Measurements from ENCODE around the gene CDKAL1. TPM values are rescaled to one million over a fixed set of nuclear protein-coding genes. Genes with fewer than 3 reads are reported as not detected.
"Not testable (repeated sequence)": the region's sequence is repeated elsewhere in the genome, so short reads cannot be mapped to it uniquely, and the experiment has no call there.

Gene CDKAL1
- total RNA-seq, 4 donors from 2014 or later = 11.8 to 21.4 (median 13.8) TPM

DNA sequence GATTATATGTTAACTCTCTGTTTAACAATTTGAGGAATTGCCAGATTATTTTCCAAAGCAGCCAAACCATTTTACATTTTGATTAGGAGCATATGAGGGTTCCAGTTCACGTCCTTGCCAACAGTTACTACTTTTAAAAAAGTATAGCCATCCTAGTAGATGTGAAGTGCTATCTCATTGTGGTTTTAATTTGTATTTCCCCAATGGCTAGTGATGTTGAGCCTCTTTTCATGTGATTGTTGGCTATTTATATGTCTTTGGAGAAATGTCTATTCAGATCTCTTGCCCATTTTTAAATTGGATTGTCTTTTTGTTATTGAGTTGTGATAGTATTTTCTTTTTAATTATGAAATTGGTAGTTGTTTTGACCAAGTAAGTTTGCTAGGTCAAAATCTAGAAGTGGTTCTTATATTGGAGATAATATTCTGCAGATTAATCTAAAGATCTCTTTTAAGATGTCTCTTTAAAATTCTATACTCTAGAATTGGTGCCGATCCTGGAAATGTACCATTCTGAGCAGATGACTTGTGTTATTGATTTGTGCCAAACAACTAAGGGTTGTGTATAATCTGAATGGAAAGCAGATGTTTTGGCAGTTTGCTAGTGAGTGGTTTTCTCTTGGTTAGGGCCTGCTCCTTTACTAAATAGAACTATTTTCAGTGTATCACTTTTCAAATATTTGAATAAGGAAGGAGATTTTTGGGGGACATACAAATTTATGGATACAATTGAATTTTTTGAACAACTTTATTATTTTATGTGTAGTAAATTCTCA lies 99.5 kb downstream of the CDKAL1 start:
- ATAC-seq (ENCODE audit: low FRiP score) = no peak
- no peak for DNase-seq (ENCODE audit: low spot score)
- TF ChIP-seq, protein P1, sequence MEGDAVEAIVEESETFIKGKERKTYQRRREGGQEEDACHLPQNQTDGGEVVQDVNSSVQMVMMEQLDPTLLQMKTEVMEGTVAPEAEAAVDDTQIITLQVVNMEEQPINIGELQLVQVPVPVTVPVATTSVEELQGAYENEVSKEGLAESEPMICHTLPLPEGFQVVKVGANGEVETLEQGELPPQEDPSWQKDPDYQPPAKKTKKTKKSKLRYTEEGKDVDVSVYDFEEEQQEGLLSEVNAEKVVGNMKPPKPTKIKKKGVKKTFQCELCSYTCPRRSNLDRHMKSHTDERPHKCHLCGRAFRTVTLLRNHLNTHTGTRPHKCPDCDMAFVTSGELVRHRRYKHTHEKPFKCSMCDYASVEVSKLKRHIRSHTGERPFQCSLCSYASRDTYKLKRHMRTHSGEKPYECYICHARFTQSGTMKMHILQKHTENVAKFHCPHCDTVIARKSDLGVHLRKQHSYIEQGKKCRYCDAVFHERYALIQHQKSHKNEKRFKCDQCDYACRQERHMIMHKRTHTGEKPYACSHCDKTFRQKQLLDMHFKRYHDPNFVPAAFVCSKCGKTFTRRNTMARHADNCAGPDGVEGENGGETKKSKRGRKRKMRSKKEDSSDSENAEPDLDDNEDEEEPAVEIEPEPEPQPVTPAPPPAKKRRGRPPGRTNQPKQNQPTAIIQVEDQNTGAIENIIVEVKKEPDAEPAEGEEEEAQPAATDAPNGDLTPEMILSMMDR (IDR thresholded peaks at IDR 0.05) = no peak

DNA sequence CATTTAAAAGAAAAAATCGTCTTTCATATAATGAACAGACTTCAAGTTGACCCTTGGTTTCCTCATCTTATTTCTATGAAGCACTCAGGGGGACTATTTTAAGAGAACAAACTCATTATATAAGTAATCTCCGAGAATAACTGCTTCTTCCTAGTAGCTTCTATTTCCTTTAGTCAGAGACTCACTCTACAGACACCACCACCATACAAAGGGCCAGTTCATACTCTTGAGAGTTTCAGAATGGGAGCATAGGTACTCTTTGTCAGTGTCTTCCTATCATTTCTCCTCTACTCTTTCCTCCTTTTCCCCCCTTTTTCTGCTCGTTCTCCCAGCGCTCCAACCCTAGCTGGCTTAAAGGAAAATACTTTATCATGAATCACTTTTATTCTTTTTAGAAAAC lies 104.9 kb downstream of the CDKAL1 start:
- no peak for DNase-seq (ENCODE audit: low spot score)
- TF ChIP-seq, protein P1 (IDR thresholded peaks at IDR 0.05) = no peak
- ATAC-seq (ENCODE audit: low FRiP score) = no peak

DNA sequence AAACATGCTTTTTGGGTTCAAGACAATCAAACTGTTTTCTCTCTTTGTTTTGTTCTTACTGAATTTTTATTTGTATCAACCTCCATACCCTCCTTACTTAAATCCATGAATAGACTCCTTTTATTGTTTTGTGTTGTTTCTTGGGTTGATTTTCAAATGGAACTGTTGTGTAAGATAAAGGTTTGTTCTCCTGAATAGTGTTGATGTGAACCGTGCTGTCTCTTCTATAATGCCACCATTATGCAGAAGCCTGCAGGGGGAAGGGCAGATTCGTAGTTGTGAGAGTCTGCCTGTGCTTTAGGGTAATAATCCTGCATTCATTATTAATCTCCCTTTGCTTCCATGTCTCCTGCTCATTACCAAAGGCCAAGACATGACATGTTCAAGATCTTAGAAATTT lies 105.9 kb downstream of the CDKAL1 start:
- TF ChIP-seq, protein P1 (IDR thresholded peaks at IDR 0.05) = no peak

DNA sequence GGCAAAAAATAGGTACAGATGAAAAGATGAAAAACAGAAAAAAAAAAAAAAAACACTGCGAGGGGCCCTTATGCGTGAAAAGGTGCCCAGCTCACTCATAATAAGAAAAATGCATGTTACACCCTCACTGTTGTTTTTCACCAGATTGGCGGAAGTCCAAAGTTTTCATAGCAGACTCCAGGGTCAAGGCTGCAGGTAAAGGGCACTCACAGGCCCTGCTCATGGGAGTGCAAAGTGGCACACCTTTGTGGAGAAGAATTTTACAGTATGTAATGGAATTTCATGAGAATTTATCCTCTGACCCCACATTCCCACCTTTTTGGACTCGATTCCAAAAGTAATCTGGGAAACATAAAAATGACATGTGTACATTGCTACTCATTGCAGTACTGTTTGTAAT lies 108.2 kb downstream of the CDKAL1 start:
- no peak for ATAC-seq (ENCODE audit: low FRiP score)
- no peak for DNase-seq (ENCODE audit: low spot score)
- TF ChIP-seq, protein P1 (IDR thresholded peaks at IDR 0.05) = no peak

More for the DNA sequence above, 105.9 kb downstream of the CDKAL1 start:
- ATAC-seq (ENCODE audit: low FRiP score) (no peak), DNase-seq (ENCODE audit: low spot score) (no peak)

DNA sequence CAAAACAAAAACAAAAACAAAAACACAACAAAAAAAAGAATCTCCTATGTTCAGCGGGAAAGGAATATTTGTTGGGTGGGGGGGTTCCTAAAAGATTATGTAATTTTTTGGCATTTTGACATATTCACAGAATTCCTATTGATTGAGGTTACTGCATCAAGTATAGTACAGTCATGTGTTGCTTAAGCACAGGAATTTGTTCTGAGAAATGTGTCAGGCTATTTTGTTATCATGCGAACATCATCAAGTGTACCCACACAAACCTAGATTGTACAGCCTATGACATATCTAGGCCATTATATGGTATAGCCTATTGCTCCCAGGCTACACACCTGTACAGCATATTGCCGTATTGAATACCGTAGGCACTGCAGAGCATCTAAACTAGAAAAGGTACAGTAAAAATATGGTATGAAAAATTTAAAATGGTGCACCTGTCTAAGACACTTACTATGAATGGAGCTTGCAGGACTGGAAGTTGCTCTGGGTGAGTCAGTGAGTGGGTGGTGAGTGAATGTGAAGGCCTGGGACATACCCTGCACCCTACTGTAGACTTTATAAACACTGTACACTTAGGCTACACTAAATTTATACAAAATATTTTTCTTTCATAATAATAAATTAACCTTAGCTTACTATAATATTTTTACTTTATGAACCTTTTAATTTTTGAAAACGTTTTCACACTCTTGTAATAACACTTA lies 110.6 kb downstream of the CDKAL1 start:
- ATAC-seq (ENCODE audit: low FRiP score) = no peak
- DNase-seq (ENCODE audit: low spot score) = no peak
- TF ChIP-seq, protein P1 (IDR thresholded peaks at IDR 0.05) = no peak

DNA sequence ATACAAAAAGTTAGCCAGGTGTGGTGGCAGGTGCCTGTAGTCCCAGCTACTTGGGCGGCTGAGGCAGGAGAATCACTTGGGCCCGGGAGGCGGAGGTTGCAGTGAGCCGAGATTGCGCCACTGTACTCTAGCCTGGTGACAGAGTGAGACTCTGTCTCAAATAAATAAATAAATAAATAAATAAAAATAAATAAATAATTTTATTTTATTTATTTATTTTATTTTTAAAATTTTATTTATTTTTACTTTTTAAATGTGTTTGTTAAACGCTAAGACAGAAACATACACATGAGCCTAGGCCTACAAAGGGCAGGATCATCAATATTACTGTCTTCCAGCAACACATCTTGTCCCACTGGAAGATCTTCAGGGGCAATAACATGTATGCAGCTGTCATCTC lies 111.3 kb downstream of the CDKAL1 start:
- ATAC-seq (ENCODE audit: low FRiP score); DNase-seq (ENCODE audit: low spot score): not testable (repeated sequence)

DNA sequence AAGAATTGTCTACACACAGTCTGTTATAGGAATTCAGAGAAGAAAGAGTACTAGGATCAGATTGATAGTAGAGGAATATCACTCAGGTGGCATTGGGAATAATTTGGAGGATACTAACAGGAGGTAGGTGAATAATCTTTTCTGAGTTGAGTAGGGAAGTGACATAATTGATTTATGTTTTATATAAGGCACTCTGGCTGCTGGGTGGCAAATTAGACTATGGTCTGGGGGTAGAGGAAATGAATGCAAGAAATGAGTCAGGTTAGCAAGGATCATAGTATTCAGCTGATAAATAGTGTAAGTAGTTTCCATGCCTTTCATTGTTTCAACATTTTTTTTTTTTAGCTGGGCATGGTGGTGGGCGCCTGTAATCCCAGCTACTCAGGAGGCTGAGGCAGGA lies 113.3 kb downstream of the CDKAL1 start:
- DNase-seq (ENCODE audit: low spot score) (no peak), ATAC-seq (ENCODE audit: low FRiP score) (no peak)

DNA sequence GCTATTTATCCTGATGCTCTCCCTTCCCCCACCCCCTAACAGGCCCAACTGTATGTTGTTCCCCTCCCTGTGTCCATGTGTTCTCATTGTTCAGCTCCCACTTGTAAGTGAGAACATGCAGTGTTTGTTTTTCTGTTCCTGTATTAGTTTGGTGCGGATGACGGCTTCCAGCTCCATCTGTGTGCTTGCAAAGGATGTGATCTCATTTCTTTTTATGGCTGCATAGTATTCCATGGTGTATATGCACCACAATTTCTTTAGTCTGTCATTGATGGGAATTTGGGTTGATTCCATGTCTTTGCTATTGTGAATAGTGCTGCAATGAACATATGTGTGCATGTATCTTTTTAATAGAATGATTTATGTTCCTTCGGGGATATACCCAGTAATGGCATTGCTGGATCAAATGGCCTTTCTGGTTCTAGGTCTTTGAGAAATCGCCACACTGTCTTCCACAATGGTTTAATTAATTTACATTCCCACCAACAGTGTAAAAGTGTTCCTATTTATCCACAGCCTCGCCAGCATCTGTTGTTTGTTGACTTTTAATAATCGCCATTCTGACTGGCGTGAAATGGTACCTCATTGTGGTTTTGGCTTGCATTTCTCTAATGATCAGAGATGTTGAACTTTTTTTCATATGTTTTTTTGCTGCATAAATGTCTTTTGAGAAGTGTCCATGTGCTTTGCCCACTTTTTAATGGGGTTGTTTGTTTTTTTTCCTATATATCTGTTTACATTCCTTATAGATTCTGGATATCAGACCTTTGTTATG lies 115.6 kb downstream of the CDKAL1 start:
- ATAC-seq (ENCODE audit: low FRiP score); DNase-seq (ENCODE audit: low spot score): not testable (repeated sequence)

More for the DNA sequence above, 113.3 kb downstream of the CDKAL1 start:
- TF ChIP-seq, protein P1 (IDR thresholded peaks at IDR 0.05) = no peak

Data from omental fat pad (tissue), 4 donors.